Cardiac fibroblast (primary cell): ENCODE results near the gene UQCR10.
A peak's percentile ranks its signal among the peaks of the same experiment; 100 is the strongest.

Experiments
- DNase-seq, 2 donors: peaks; one replicate each; pipeline versions ENCODE4 v3.0.0 to v3.0.0-alpha.2; 2010; ENCODE audit warnings: low read depth in 2 of 2
- H3K4me3 ChIP-seq, 2 donors: replicated peaks in 1 of 2; 1 replicate in 1 of 2; 2 replicates in 1 of 2; pipeline ENCODE4 v1.5.1; 2011; ENCODE audit warnings: low read depth in 2 of 2, low read length in 2 of 2, mild to moderate bottlenecking in 2 of 2, moderate library complexity in 1 of 2
- CTCF ChIP-seq: IDR thresholded peaks from one replicate; pipeline ENCODE4 v1.5.1; 2011; ENCODE audit warnings: low read depth, mild to moderate bottlenecking, low read length, inconsistent platforms

Gene UQCR10

DNA sequence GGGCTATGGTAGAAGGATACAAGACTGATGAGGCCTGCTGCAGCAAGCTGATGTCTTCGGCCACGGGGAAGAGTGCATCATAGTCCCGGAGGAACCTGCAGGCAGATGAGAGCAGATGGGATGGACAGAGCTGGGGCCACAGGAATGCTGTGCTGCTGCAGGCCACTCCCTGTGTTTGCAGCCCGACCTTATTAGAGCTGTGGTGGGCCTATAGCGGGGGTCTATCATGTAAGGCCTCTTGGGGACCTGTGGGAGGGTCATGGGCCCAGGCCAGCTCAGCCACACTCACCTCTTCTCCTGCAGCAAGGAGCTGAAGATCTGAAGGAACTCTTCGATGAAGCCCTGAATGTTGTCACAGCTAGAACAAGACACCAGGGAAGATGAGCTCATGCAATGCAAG, 39.0 kb downstream of the UQCR10 start:
- DNase-seq: no peak
- H3K4me3 ChIP-seq: no peak overlapping the region
- no peak for TF ChIP-seq CTCF

- peak in 1 of 2 donors; percentile 13 for DNase-seq
- no peak overlapping the region for H3K4me3 ChIP-seq
- TF ChIP-seq CTCF: no peak
Observed at GRCh38 chr22:29810216-29810615, 43.0 kb downstream of the UQCR10 start.

- no peak for TF ChIP-seq CTCF
- no peak for DNase-seq
- no peak overlapping the region for H3K4me3 ChIP-seq
Observed at GRCh38 chr22:29811377-29811776, 44.2 kb downstream of the UQCR10 start.

DNA sequence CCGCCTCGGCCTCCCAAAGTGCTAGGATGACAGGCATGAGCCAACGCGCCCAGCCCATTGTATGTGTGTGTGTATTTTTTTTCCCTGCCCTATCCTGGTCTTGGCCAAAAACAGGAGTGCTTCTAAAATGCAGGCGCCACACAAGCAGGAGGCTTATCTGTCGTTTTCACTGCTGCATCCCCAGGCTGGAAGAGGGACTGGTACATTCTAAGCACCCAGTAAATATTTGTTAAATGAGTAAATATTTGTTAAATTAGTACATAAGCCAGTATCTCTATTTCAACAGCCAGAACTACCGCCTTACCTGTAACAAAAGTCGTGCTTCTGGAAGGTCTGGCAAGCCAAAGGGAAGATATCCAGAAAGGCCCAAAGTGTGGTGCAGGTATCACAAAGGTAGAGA, 46.0 kb downstream of the UQCR10 start:
- no peak for TF ChIP-seq CTCF
- H3K4me3 ChIP-seq: no peak overlapping the region
- DNase-seq: no peak

- DNase-seq: peak; percentile 22 to 52
Observed at GRCh38 chr22:29813563-29813962, 46.4 kb downstream of the UQCR10 start.

DNA sequence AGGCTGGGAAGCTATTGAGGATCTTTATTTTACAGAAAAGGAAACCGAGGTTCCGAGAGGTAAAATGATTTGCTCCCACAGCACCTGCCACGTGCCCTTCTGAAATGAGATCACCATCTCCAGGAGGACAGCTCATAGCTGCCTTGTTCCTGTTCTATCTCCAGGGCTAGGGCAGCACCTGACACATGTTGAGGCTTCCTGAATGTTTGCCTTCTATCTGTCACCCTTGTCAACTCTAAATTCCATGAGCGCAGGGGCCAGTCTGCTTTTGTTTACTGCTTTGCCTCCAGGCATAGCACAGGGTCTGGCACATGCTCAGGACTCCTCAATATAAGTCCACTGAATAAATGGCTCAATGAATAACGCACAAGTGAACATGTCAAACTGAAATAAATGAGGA, 46.8 kb downstream of the UQCR10 start:
- TF ChIP-seq CTCF: no peak
- DNase-seq: no peak
- H3K4me3 ChIP-seq: no peak overlapping the region

More at GRCh38 chr22:29813563-29813962, 46.4 kb downstream of the UQCR10 start:
- H3K4me3 ChIP-seq: no peak overlapping the region
- TF ChIP-seq CTCF: peak; percentile 35

DNA sequence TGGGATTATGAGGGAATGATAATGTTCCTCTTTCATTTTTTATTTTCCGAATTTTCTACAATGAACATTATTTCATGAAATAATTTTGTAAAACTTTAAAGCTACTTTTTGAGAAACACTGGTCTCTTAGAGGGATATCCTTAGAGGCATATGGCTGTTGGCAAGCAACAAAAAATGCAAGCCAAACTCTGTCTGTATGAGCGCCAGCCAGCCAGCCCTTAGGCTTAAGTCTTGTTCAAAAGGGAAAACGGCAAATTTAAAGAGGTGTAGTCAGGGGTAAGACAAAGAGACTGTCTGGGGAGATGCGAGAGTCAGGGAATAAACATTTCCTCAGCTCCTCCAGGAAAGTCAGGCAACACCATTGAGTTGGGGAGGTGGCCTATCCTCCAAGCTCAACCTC, 48.4 kb downstream of the UQCR10 start:
- DNase-seq: peak in 1 of 2 donors; percentile 43
- TF ChIP-seq CTCF: no peak
- no peak overlapping the region for H3K4me3 ChIP-seq
